ENCODE measurements around the gene AKT3.
"Not testable (repeated sequence)": the region's sequence is repeated elsewhere in the genome, so short reads cannot be mapped to it uniquely, and the experiment has no call there.

The AKT3 gene

DNA sequence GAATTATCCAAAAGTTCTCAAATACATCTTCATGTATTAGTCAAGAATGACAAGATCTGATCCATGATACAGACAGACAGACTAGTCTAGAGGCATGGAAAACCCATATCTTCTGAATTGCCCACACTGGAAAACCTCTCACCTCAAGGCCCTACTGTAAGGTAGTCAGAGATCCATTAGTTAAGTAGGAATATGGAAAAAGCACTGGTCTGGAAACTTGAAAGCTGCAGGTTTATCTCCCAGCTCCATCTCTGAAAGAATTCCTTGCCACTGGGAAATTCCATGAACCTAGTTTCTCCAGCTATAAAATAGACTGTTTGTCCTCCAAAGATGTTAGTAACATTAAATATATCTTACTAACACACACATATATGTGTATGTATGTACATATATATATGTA is 169.2 kb downstream of the AKT3 start:
- no peak for DNase-seq

GRCh38 chr1:243672539-243673074 is 177.4 kb downstream of the AKT3 start:
- no peak for DNase-seq

DNA sequence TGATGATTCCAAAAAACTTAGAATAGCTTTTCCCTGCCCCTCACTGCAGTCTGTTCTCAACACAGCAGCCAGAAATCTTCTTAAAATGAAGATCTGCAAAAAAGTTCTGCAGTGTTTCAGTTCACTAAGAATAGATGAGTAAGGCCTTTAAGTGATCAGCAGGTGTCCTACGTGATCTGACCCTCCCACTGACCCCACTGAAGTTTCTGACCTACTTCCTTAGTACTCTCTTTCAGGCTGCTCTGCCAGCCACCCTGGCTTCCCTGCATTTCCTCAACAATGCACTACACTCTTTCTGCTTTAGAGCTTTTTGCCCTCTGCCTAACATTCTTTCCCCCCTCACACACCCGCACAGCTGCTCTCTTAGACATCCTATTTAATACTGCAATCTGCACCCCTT is 182.5 kb downstream of the AKT3 start:
- DNase-seq, result no peak

- no peak for DNase-seq
These were observed 182.9 kb downstream of the AKT3 start for GRCh38 chr1:243667133-243667532.

DNA sequence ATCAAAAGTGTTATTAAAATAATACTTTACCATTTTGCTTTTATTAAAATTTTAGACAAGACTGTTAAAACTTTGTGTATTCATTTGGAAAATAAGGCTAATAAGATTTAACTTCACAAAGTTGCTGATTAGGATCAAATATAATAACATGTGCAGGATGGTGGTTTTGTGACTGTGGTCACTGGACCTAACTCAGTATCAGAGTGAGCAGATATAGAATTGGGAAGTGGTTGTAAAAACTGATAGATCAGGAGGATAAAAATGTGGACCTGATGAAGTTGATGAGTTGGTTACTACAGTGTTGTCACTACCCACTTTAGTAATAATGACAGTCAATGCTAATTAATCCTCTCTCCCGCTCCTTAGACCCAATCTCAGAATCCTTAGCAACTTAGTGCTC is 186.4 kb downstream of the AKT3 start:
- DNase-seq, result no peak

DNA sequence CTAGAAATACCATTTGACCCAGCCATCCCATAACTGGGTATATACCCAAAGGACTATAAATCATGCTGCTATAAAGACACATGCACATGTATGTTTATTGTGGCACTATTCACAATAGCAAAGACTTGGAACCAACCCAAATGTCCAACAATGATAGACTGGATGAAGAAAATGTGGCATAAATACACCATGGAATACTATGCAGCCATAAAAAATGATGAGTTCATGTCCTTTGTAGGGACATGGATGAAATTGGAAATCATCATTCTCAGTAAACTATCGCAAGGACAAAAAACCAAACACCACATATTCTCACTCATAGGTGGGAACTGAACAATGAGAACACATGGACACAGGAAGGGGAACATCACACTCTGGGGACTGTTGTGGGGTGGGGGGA is 187.9 kb downstream of the AKT3 start:
- not testable (repeated sequence) for DNase-seq

DNA sequence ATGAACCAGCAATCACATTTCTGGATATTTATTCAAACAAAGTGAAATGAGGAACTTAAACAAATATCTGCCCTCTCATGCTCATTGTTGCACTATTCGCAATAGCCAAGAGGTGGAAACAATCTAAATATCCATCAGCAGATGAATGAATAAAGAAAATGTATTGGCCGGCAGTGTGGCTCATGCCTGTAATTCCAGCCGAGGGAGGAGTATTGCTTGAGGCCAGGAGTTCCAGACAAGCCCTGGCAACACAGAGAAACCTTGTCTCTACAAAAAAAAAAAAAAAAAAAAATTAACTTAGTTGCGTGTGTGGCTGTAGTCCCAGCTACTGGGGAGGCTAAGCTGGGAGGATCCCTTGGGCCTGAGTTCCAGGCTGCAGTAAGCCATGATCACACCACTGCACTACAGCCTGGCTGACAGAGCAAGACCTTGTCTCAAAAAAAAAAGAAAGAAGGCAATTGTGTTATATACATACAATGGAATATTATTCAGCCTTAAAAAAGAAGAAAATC is 191.4 kb downstream of the AKT3 start:
- no peak for DNase-seq

- DNase-seq, result no peak
These were observed 192.2 kb downstream of the AKT3 start for GRCh38 chr1:243657793-243658192.

- DNase-seq, result not testable (repeated sequence)
These were observed 200.5 kb downstream of the AKT3 start for GRCh38 chr1:243649530-243649929.

DNA sequence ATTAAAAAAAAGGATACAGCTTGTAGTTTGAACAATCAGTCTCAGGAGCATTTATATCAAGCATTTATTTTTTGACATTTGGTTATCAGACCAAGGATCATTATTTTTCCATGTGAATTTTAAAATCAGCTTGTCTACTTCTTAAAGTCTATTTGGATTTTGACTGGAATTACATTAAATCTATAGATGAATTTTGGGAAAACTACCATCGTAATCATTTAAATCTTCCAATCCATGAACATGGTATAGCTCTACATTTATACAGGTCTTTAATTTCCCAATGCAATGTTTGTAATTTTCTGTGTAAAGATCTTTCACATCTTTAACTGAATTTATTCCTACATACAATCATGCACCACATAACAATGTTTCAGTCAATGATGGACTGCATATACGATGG is 203.2 kb downstream of the AKT3 start:
- no peak for DNase-seq

GRCh38 chr1:243645281-243645680 is 204.8 kb downstream of the AKT3 start:
- DNase-seq, result no peak

DNA sequence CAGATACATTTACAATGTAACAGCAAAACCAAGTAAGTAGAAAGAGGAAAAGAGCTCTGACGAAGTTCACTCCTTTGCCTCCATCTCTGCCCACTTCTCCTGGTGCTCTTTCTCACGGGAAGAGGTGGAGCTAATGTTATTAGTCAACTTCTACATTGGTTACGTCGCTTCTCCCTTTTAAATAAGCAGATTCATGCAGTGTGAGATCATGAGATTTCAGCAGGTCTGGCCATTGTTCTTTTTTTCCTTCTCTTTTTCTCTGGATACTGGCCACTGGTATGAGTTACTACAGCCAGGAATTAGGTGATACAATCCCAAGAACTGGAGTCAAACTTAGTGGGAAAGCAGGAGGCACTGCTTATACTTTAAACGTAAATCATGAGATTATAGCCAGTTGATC is 207.1 kb downstream of the AKT3 start:
- no peak for DNase-seq

DNA sequence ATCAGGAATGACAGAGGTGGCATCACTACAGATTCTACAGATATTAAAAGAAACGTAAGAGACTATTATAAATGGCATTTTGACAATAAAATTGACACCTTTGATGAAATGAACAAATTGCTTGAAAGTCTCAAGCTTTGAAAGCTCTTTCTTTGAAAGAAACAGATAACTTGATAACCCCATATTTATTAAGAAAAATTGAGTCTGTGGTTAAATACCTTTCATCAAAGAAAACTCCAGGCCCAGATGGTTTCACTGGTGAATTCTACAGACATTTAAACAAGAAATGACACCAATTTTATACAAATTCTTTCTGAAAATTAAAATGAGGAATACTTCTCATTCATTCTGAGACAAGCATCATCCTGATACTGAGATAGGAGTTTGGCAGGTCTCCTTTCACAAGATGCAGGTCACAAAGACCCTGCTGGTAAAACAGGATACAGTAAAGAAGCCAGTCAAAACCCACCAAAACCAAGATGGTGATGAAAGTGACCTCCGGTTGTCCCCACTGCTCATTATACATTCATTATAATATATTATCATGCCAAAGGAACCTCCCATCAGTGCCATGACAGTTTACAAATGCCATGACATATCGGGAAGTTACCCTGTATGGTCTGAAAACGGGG is 210.9 kb downstream of the AKT3 start:
- DNase-seq, result no peak

DNA sequence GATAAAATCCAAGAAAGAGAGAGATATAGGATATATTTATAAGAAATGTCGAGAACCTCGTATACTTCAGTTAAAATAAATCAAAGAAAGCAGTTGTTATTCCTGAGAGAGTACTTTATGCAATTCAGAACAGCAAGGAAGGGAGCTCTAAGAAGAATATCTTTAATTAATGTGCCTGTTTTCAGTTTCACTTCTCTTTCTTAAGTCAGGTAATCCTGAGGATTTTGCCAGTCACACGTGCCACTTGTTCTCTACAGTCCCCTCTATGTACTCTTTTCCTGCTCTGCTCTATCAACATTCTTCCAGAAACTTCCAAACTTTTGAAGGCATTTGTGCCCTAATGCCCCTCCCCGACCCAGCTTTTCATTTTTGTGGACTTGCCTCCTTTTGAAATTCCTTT is 211.9 kb downstream of the AKT3 start:
- no peak for DNase-seq

- DNase-seq, result no peak
These were observed 221.6 kb downstream of the AKT3 start for GRCh38 chr1:243628476-243628907.

- no peak for DNase-seq
These were observed 226.2 kb downstream of the AKT3 start for GRCh38 chr1:243623841-243624240.

- DNase-seq, result no peak
These were observed 228.1 kb downstream of the AKT3 start for GRCh38 chr1:243621973-243622372.

DNA sequence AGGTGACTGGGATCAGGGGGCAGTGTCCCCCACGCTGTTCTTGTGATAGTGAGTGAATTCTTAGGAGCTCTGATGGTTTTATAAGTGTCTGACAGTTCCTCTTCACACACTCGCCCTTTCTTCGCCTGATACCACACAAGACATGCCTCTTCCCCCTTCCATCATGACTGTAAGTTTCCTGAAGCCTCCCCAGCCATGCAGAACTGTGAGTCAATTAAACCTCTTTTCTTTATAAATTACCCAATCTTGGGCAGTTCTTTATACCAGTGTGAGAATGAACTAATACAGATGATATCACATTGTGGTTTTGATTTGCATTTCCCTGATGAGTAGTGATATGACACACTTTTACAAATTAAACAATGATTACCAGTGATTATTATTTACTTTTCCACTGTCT is 229.9 kb downstream of the AKT3 start:
- DNase-seq, result no peak

- DNase-seq, result no peak
These were observed 240.3 kb downstream of the AKT3 start for GRCh38 chr1:243609698-243610097.

GRCh38 chr1:243605604-243606003 is 244.4 kb downstream of the AKT3 start:
- DNase-seq, result no peak

DNA sequence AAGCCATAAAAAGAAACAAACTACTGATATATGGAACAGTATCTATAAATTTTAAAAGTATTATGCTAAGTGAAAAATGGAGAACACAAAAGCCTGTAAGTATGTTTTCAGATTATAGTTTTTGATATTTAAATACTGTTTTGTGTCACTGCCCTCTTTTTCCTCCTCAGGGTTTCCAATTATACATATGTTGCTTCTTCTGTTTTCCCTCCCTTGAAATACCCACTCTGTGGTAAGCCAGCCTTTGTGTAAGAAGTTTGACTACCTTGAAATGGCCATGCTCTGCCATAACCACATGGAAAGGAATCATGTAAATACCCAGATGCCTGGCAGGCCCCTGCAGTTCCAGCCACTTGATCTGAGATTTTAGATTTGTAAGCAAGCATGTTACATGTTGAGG is 248.3 kb downstream of the AKT3 start:
- no peak for DNase-seq

GRCh38 chr1:243598433-243598832 is 251.6 kb downstream of the AKT3 start:
- no peak for DNase-seq

DNA sequence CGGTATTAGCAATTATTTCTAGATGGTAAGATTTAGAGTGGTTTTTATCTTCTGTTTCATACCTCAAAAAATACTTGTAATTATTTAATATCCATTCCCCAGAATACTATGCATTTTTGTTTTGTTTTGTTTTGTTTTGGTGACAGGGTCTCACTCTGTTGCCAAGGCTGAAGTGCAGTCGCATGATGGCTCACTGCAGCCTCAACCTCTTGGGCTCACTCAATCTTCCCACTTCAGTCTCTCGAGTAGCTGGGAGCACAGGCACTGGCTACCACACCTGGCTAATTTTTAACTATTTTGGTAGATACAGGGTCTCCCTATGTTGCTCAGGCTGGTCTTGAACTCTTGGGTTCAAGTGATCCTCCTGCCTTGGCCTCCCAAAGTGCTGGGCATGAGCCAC is 252.7 kb downstream of the AKT3 start:
- no peak for DNase-seq

DNA sequence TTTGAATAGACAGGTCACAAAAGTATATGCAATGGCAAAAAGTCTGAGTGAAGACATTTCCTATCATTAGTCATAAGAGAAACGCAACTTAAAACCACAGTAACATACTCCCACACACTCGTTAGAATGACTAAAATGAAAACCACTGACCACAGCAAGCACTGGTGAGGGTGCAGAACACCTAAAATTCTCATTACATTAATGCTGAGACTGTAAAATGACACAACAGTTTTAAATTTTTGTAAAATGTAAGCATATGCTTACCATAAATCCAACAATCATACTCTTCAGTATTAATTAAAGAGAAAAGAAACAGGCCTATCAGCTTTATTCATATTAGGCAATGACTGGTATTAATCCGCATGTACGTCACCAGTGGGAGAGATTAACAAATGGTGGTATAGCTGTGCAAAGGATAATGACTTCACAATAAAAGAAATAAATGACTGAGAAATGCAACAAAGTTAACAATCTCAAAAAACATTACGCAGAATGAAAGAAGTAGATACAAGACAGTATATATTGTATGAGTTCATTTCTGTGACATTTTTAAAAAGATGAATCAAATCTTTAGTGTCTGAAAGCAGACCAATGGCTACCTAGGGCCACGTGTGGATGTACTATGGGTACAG is 253.5 kb downstream of the AKT3 start:
- DNase-seq, result no peak
